HCT116 (cell line): ENCODE measurements around the gene SESN3. TPM values are rescaled to one million over a fixed set of nuclear protein-coding genes. Genes with fewer than 3 reads are reported as not detected.

Experiments
- ATAC-seq: fragments of 200-7000 bp; cut with Tn5 transposase; 2 replicates; pipeline ENCODE4 v1.9.1; 2020; ENCODE audit warnings: mild to moderate bottlenecking, moderate library complexity
- BruUV-seq: library from RNA; stranded (reverse); fragments of 400-500 nt; replicated peaks from 2 replicates; lab custom pipeline; 2021; lab: Mats Ljungman, UMichigan
- CTCF ChIA-PET: fragments of 300-600 bp; sonication (Branson Sonifier 250); formaldehyde crosslinking; loops from one replicate; lab custom pipeline; 2021; ENCODE audit warnings: antibody characterized with exemption; lab: Charles Lee
- POLR2A ChIA-PET: fragments of 300-600, 350-600 bp; sonication (Branson Sonifier 250); formaldehyde crosslinking; loops from one replicate; lab custom pipeline; 2021; ENCODE audit warnings: antibody characterized with exemption; lab: Charles Lee
- RAD21 ChIA-PET, 2 experiments: fragments of 300-600 bp; sonication (Branson Sonifier 250); formaldehyde crosslinking; loops; one replicate each; lab custom pipeline; 2023; ENCODE audit warnings: low total read pairs in 2 of 2; ENCODE audit not compliant: uncharacterized antibody in 2 of 2, unreplicated experiment in 2 of 2, low non-redundant PET in 1 of 2; lab: Charles Lee
- DNase-seq: peaks from one replicate; pipeline ENCODE4 v3.0.0-alpha.2; 2010; ENCODE audit warnings: low read depth, low spot score
- H2AFZ ChIP-seq: fragments of 200-600 bp; shearing (Covaris generic), sonication (generic); 2 replicates; pipeline ENCODE4 v1.6.1; 2017; ENCODE audit warnings: low read depth, mixed run types, mixed read lengths, antibody characterized with exemption, low read length; ENCODE audit not compliant: poor library complexity, severe bottlenecking
- H3K27ac ChIP-seq: 2 replicates; pipeline ENCODE4 v1.5.1; 2012; ENCODE audit warnings: low read depth, low read length
- H3K27me3 ChIP-seq: fragments of 200-600 bp; sonication (generic); 2 replicates; pipeline ENCODE4 v1.6.1; 2016; ENCODE audit warnings: mixed run types, low read length, mixed read lengths; ENCODE audit not compliant: insufficient read depth
- H3K36me3 ChIP-seq, 2 experiments: fragments of 200-500 bp in 1 of 2; fragments of 200-600 bp in 1 of 2; sonication (Bioruptor generic) in 1 of 2; sonication (generic) in 1 of 2; 2 replicates each; pipeline versions ENCODE4 v1.5.1 to v1.6.1; 2014 to 2016; ENCODE audit warnings: low read length in 2 of 2, inconsistent platforms in 1 of 2, mixed read lengths in 1 of 2, mixed run types in 1 of 2; ENCODE audit not compliant: insufficient read depth in 2 of 2, control insufficient read depth in 1 of 2
- H3K4me1 ChIP-seq, 2 experiments: fragments of 200-600 bp in 1 of 2; sonication (generic) in 1 of 2; 2 replicates each; pipeline versions ENCODE4 v1.5.1 to v1.6.1; 2012 to 2017; ENCODE audit warnings: low read length in 2 of 2, inconsistent platforms in 1 of 2, mild to moderate bottlenecking in 1 of 2, mixed read lengths in 1 of 2, mixed run types in 1 of 2, moderate library complexity in 1 of 2; ENCODE audit not compliant: insufficient read depth in 2 of 2, control insufficient read depth in 1 of 2
- H3K4me2 ChIP-seq: fragments of 200-600 bp; sonication (generic); 2 replicates; pipeline ENCODE4 v1.6.1; 2017; ENCODE audit warnings: mixed run types, low read length, mixed read lengths
- H3K4me3 ChIP-seq, 2 experiments: fragments of 200-600 bp in 1 of 2; sonication (generic) in 1 of 2; replicated peaks in 1 of 2; 2 replicates each; pipeline ENCODE4 v1.5.1; 2011 to 2016; ENCODE audit warnings: low read length in 2 of 2, control low read depth in 1 of 2, low read depth in 1 of 2, mild to moderate bottlenecking in 1 of 2, mixed read lengths in 1 of 2, mixed run types in 1 of 2
- H3K79me2 ChIP-seq: fragments of 200-600 bp; sonication (generic); 2 replicates; pipeline ENCODE4 v1.6.1; 2017; ENCODE audit warnings: mild to moderate bottlenecking, mixed run types, low read length, moderate library complexity, mixed read lengths; ENCODE audit not compliant: insufficient read depth
- H3K9ac ChIP-seq: fragments of 200-600 bp; sonication (generic); 2 replicates; pipeline ENCODE4 v1.6.1; 2016; ENCODE audit warnings: low read length, mixed read lengths
- H3K9me2 ChIP-seq: fragments of 200-600 bp; sonication (generic), shearing (Covaris generic); 2 replicates; pipeline ENCODE4 v1.6.1; 2017; ENCODE audit warnings: mixed run types, mild to moderate bottlenecking, moderate library complexity; ENCODE audit not compliant: insufficient read depth
- H3K9me3 ChIP-seq, 2 experiments: fragments of 200-500 bp in 1 of 2; fragments of 200-600 bp in 1 of 2; sonication (Bioruptor generic) in 1 of 2; sonication (generic) in 1 of 2; 2 replicates each; pipeline ENCODE4 v1.6.1; 2014 to 2017; ENCODE audit warnings: low read length in 2 of 2, mixed read lengths in 2 of 2, inconsistent platforms in 1 of 2, low read depth in 1 of 2, mild to moderate bottlenecking in 1 of 2, mixed run types in 1 of 2, moderate library complexity in 1 of 2; ENCODE audit not compliant: control insufficient read depth in 1 of 2, insufficient read depth in 1 of 2
- H4K20me1 ChIP-seq: fragments of 200-600 bp; sonication (generic), shearing (Covaris generic); 2 replicates; pipeline ENCODE4 v1.6.1; 2017; ENCODE audit warnings: mixed run types, mild to moderate bottlenecking, moderate library complexity; ENCODE audit not compliant: insufficient read depth
- EZH2phosphoT487 ChIP-seq: fragments of 200-600 bp; IDR thresholded peaks from 2 replicates; pipeline ENCODE4 v1.6.1; 2018; ENCODE audit warnings: antibody characterized with exemption, borderline replicate concordance
- POLR2AphosphoS5 ChIP-seq: IDR thresholded peaks from 2 replicates; pipeline ENCODE4 v1.6.1; 2011; ENCODE audit warnings: mild to moderate bottlenecking, low read depth, low read length, moderate library complexity
- RAD21 ChIP-seq: IDR thresholded peaks from 2 replicates; pipeline ENCODE4 v1.6.1; 2012; ENCODE audit warnings: low read depth, mild to moderate bottlenecking
- SP1 ChIP-seq: IDR thresholded peaks from 2 replicates; pipeline ENCODE4 v1.6.1; 2012; ENCODE audit warnings: low read depth
- SRF ChIP-seq: IDR thresholded peaks from 2 replicates; pipeline ENCODE4 v1.6.1; 2012; ENCODE audit warnings: low read depth
- YY1 ChIP-seq: IDR thresholded peaks from 2 replicates; pipeline ENCODE4 v1.6.1; 2011; ENCODE audit warnings: low read length, low read depth, moderate library complexity, mild to moderate bottlenecking; ENCODE audit not compliant: insufficient replicate concordance; ENCODE audit errors: extremely low read depth
- intact Hi-C: fragments of 100-400 bp; cut with micrococcal nuclease; formaldehyde crosslinking; loops from 2 replicates; pipeline ENCODE4 v1.10.0; 2022
- total RNA-seq: library from RNA; stranded (reverse); gene quantifications from one replicate; pipeline ENCODE4 v1.2.1, GENCODE V29; 2021; ENCODE audit not compliant: unreplicated experiment
- TF ChIP-seq, protein P1 (sequence below): IDR thresholded peaks from 2 replicates; pipeline ENCODE4 v1.6.1; 2011; ENCODE audit warnings: mild to moderate bottlenecking, low read length, moderate library complexity; ENCODE audit not compliant: insufficient replicate concordance; ENCODE audit errors: extremely low read depth
- TF ChIP-seq, protein P2 (sequence below): IDR thresholded peaks from 2 replicates; pipeline ENCODE4 v1.6.1; 2012
- TF ChIP-seq, protein P3 (sequence below): IDR thresholded peaks from 2 replicates; pipeline ENCODE4 v1.6.1; 2012; ENCODE audit warnings: low read depth

The SESN3 gene
- total RNA-seq, 1 experiment from 2014 or later: 4.2 TPM

DNA sequence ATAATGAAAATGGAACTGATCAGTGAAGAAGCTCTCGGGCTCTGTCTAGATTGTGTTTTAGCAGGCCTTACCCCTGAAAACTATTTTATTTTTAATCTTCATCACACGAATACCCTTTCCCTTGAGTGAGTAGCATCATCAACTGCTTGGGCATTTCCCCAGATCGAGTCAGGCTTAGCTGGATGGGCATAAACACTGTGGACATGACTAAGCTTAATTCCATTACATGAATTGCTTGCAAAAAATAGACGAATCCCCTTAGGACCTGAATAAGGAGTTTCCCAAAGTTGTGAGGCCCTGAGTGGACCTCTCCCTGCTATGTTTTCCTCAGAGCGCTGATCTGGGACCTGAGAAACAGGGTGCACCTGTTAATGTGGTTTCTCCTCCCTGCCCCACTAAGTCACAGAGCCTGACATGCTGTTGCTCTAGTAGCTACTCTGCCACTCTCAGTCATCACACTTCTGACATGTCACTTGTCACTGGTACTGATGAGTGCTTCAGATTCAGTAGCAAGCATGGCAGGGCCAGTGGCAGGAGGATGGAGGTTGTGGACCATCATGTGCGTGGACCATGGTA is 87.8 kb downstream of the SESN3 start (continued):
- TF ChIP-seq, protein P1, sequence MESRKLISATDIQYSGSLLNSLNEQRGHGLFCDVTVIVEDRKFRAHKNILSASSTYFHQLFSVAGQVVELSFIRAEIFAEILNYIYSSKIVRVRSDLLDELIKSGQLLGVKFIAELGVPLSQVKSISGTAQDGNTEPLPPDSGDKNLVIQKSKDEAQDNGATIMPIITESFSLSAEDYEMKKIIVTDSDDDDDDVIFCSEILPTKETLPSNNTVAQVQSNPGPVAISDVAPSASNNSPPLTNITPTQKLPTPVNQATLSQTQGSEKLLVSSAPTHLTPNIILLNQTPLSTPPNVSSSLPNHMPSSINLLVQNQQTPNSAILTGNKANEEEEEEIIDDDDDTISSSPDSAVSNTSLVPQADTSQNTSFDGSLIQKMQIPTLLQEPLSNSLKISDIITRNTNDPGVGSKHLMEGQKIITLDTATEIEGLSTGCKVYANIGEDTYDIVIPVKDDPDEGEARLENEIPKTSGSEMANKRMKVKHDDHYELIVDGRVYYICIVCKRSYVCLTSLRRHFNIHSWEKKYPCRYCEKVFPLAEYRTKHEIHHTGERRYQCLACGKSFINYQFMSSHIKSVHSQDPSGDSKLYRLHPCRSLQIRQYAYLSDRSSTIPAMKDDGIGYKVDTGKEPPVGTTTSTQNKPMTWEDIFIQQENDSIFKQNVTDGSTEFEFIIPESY: no peak
- TF ChIP-seq EZH2phosphoT487 (no peak), YY1 (no peak), SP1 (no peak), SRF (no peak)

DNA sequence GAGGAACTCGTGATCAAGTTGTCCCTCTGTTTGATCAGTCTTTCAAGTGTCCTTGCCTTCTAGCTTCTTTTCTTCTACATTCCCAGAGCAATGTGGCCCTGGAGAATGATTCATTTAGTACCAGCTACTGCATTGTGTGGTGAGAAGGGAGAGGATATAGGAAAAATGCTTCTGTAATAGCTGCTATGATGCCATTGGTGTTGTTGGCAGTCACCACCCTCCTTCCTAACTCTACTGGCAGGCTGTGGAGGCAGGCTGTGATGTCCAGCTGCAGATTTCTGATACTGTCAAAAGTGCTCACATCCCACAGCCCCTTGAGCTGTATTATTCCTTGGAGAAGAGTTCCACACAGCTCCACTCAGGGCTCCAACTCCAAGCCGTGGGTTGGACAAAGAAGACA is 88.6 kb downstream of the SESN3 start:
- Histone ChIP-seq H4K20me1 (no peaks in the 10 kb centered on the region), H3K4me1 (peaks cover 8% of the 10 kb centered on the region in 2 experiments), H3K4me2 (no peak overlapping the region), H3K27me3 (no peaks in the 10 kb centered on the region), H3K9me2 (no peaks in the 10 kb centered on the region), H3K36me3 (no peaks in the 10 kb centered on the region), H3K79me2 (no peaks in the 10 kb centered on the region), H3K9ac (no peak overlapping the region), H3K4me3 (no peak overlapping the region), H3K9me3 (no peaks in the 10 kb centered on the region), H2AFZ (no peak overlapping the region), H3K27ac (no peak overlapping the region)
- POLR2A ChIA-PET: interaction anchor here (0.6 kb wide), 1 partner anchor 76 kb away, joined by 3 read pairs; the partner anchor contains the start of gene SRSF8
- no peak for ATAC-seq
- CTCF ChIA-PET: interaction anchor here (1.1 kb wide), 1 partner anchor 9 kb away, joined by 4 read pairs; no protein-coding TSS in a partner anchor
- RAD21 ChIA-PET: no interaction called here
- no TSS peak for BruUV-seq
- TF ChIP-seq, protein P2, sequence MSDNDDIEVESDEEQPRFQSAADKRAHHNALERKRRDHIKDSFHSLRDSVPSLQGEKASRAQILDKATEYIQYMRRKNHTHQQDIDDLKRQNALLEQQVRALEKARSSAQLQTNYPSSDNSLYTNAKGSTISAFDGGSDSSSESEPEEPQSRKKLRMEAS: no peak
- TF ChIP-seq POLR2AphosphoS5 (no peak), RAD21 (no peak), YY1 (no peak)
- TF ChIP-seq, protein P3, sequence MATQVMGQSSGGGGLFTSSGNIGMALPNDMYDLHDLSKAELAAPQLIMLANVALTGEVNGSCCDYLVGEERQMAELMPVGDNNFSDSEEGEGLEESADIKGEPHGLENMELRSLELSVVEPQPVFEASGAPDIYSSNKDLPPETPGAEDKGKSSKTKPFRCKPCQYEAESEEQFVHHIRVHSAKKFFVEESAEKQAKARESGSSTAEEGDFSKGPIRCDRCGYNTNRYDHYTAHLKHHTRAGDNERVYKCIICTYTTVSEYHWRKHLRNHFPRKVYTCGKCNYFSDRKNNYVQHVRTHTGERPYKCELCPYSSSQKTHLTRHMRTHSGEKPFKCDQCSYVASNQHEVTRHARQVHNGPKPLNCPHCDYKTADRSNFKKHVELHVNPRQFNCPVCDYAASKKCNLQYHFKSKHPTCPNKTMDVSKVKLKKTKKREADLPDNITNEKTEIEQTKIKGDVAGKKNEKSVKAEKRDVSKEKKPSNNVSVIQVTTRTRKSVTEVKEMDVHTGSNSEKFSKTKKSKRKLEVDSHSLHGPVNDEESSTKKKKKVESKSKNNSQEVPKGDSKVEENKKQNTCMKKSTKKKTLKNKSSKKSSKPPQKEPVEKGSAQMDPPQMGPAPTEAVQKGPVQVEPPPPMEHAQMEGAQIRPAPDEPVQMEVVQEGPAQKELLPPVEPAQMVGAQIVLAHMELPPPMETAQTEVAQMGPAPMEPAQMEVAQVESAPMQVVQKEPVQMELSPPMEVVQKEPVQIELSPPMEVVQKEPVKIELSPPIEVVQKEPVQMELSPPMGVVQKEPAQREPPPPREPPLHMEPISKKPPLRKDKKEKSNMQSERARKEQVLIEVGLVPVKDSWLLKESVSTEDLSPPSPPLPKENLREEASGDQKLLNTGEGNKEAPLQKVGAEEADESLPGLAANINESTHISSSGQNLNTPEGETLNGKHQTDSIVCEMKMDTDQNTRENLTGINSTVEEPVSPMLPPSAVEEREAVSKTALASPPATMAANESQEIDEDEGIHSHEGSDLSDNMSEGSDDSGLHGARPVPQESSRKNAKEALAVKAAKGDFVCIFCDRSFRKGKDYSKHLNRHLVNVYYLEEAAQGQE: no peak
- intact Hi-C loops: no loop called here
- no peak for DNase-seq
